ENCODE results near the gene ADORA3.
A peak's percentile ranks its signal among the peaks of the same experiment; 100 is the strongest.
"Not testable (repeated sequence)": the region's sequence is repeated elsewhere in the genome, so short reads cannot be mapped to it uniquely, and the experiment has no call there.

Gene ADORA3

GRCh38 chr1:111503585-111504060 lies at the start of gene ADORA3, which contains the start of gene TMIGD3:
TSS of gene ADORA3 (minus strand) at chr1:111503633. CDS start at chr1:111503354, 279 bp downstream.
TSS of gene TMIGD3 (minus strand) at chr1:111503633. CDS start at chr1:111503354, 279 bp downstream.
- no peak for DNase-seq (ENCODE audit: low read depth, low spot score)

- DNase-seq (ENCODE audit: low read depth, low spot score) = no peak
These were observed 49.8 kb upstream of the ADORA3 start for GRCh38 chr1:111553196-111553595.

- no peak for DNase-seq (ENCODE audit: low read depth, low spot score)
These were observed 49.2 kb upstream of the ADORA3 start for GRCh38 chr1:111552587-111552986.

GRCh38 chr1:111551623-111552411 lies 48.4 kb upstream of the ADORA3 start:
- DNase-seq (ENCODE audit: low read depth, low spot score) = no peak

DNA sequence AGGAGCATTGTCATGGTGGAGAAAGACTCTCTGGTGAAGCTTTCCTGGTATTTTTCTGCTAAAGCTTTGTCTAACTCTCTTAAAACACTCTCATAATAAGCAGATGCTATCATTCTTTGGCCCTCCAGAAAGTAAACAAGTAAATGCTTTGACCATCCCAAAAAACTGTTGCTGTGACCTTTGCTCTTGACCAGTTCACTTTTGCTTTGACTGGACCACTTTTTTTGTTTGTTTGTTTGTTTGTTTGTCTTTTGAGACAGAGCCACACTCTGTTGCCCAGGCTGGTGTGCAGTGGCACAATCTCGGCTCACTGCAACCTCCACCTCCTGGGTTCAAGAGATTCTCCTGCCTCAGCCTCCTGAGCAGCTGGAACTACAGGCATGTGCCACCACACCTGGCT lies 44.4 kb upstream of the ADORA3 start:
- not testable (repeated sequence) for DNase-seq (ENCODE audit: low read depth, low spot score)

DNA sequence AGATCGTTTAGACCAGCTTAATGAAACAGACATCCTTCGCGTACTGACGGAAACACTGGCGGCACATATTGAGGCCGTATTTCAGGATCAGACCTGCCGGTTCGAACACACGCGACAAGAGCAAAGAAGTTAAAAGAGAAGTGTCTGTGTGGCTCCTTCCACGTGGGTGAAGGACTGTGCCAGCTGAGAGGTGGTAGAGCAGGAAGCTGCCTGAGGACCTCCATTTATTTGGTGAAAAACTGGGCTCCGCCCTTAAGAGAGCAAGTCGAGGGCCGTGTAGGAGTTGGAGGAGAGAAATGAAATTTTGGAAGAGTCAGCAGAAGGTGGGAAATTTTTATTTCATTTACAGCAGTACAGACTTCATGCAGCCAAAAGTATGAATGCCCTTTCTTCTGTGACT lies 38.8 kb upstream of the ADORA3 start:
- DNase-seq (ENCODE audit: low read depth, low spot score) = no peak

DNA sequence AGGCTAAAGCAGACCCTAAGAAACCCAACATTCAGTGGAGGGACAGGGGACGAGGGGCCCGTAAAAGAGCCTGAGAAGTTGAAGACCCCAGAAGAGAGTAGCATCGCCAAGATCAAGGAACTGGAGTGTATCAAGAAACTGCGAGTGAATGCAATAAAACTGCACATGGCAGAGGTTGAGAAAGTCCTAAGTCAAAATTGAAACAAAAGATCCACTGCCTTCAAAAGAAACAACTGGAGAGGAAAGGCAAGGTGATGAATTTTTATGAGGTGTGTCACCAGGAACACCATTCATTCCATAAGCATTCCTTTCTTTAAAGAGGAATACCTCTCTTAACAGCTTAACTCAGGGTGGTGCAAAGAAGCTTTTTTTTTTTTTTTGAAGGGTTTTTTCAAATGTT lies 38.3 kb upstream of the ADORA3 start:
- DNase-seq (ENCODE audit: low read depth, low spot score) = no peak

GRCh38 chr1:111540928-111541327 lies 37.5 kb upstream of the ADORA3 start:
- DNase-seq (ENCODE audit: low read depth, low spot score) = no peak

DNA sequence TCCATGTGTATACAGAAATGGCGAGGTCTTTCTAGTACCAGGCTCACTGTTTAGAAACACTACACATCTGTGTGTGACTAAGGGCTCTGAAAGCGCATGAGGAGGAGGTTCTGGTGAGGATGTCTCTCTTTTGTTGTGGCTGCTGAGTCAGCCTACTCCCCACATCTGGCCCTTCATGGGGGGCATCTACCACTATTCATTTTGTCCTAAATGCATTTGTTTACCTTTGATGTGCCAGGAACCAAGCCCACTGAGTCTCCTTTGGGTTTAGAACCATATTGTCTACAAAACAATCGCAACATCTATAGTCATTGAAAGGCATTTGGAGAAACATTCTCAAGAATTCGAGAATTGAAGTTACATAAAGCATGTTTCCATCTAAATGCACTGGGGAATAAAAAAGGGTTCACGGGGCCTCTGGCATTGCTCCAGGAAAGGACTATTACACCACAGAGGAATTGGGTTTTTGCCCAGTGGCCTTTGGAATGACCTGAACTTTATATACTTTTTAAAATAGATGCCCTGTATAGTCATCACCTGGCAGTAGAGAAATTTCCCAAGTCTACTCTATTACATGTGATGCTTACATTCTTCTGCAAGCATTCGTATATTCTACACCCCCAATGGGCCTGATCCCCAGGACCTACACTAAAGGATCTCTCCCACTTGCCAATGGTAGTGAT lies 35.1 kb upstream of the ADORA3 start:
- no peak for DNase-seq (ENCODE audit: low read depth, low spot score)

- no peak for DNase-seq (ENCODE audit: low read depth, low spot score)
These were observed 32.1 kb upstream of the ADORA3 start for GRCh38 chr1:111535256-111536191.

GRCh38 chr1:111520053-111520452 lies 16.6 kb upstream of the ADORA3 start:
- DNase-seq (ENCODE audit: low read depth, low spot score) = no peak

DNA sequence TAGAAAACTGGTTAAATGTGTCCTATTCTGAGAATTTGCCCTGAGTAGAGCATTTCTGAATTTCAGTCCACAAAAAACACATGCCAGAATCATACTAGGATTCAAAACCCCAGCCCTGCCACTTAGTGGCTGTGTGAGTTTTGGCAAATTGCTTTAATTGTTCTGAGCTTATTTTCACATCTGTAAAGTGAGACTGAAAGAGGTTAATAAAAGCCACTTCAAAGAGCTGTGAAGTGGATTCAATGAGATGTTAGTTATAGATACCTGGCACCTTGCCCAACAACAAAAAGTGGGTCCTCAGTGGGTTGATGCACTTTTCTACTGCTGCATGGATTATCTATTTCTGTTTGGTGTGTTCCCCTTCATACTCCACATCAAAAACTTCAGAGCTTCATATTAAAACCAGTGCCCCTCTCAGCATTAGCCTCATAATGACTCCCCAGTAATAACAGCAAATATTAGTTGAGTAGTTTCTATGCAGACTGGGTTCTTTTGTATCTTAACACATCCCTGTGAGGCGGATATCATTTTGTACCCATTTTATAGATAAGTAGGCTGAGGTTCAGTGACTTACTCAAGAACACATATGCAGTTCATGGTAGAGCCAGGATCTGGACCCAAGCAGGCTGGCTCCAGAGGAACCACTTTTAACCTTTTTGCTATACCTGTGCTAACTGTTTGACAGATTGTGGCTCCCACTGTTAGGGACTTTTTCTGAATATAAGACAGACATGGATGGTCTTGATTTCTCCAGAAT lies 14.2 kb upstream of the ADORA3 start:
- peak; percentile 35 for DNase-seq (ENCODE audit: low read depth, low spot score)

DNA sequence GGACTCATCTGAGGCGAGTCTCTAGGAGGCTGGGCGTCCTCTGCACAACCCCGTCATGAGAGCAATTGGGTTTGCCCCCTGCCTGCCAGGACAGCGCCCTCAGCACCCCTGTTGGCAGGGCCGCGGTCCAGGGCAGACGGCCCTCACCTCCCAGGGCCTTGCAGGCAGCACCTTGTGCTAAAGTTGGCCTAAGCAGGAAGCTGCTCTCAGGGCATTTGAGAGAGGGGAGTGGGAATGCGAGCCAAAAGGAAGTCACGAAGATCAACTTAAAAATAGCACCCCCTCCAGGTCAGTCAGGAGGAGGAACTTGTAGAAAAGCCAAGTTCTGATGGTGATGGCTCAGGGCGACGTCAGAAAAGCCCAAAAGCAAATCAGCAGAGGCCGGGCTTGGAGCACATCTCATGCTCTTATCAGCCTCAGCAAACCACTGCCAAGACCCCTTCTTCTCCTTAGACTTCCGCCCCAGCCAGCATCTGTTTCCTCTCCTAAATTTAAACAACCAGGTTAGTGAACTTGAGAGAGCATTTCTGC lies 12.6 kb upstream of the ADORA3 start:
- DNase-seq (ENCODE audit: low read depth, low spot score) = no peak

- DNase-seq (ENCODE audit: low read depth, low spot score) = no peak
These were observed 12.0 kb upstream of the ADORA3 start for GRCh38 chr1:111515291-111516004.

- DNase-seq (ENCODE audit: low read depth, low spot score) = no peak
These were observed 10.1 kb upstream of the ADORA3 start for GRCh38 chr1:111513410-111514020.

GRCh38 chr1:111512931-111513330 lies 9.5 kb upstream of the ADORA3 start:
- DNase-seq (ENCODE audit: low read depth, low spot score) = no peak

GRCh38 chr1:111512132-111512889 lies 8.9 kb upstream of the ADORA3 start:
- DNase-seq (ENCODE audit: low read depth, low spot score) = no peak

DNA sequence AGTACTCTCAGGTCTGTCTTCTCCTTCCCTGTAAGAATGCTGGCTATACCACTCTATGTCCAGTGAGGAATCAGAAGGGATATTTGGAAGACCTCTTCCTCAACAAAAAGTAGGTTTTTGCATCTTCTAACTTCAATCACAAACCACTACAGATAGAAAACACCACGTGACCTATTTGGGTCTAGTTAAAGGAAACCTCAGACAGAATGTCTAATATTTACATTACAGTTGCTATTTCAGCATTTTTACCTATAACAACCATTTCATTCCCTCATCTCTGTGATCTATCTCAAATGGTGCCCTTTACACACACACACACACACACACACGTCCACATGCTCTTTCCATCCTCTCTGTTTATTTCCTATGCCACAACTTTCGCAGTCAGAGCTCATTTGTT lies 7.9 kb upstream of the ADORA3 start:
- no peak for DNase-seq (ENCODE audit: low read depth, low spot score)

DNA sequence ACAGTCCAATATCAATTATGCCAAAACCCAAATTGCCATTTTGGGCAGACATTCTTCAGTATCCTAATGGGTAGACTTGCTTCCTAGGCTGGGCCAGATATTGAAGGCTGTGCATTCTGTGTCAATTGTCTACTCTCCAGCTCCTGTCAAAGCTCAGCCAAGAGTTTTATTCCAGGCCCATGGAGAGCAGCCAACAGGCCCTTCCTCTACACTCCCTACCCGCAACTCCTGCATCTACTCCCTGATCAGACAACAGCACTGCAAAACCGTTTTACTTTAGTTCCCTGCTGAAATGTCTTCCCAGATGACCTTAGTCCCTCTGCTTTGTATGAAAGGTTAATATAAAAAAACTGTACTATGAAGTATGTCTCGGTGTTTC lies 6.6 kb upstream of the ADORA3 start:
- no peak for DNase-seq (ENCODE audit: low read depth, low spot score)
